Ishikawa (cell line): ENCODE measurements around the gene KCNQ1OT1.

Source experiments
- CEBPB ChIP-seq: IDR thresholded peaks from 2 replicates; pipeline ENCODE4 v1.6.1; 2012
- CREB1 ChIP-seq: IDR thresholded peaks from 2 replicates; pipeline ENCODE4 v1.6.1; 2012; ENCODE audit warnings: low read depth
- EGR1 ChIP-seq: IDR thresholded peaks from 2 replicates; pipeline ENCODE4 v1.6.1; 2012
- EP300 ChIP-seq: IDR thresholded peaks from 2 replicates; pipeline ENCODE4 v1.6.1; 2012; ENCODE audit warnings: borderline replicate concordance
- FOXM1 ChIP-seq: IDR thresholded peaks from 2 replicates; pipeline ENCODE4 v1.6.1; 2012; ENCODE audit warnings: low read depth, borderline replicate concordance
- NFIC ChIP-seq: IDR thresholded peaks from 2 replicates; pipeline ENCODE4 v1.6.1; 2012
- RAD21 ChIP-seq: IDR thresholded peaks from 2 replicates; pipeline ENCODE4 v1.6.1; 2012; ENCODE audit warnings: low read depth
- TAF1 ChIP-seq: IDR thresholded peaks from 2 replicates; pipeline ENCODE4 v1.6.1; 2012; ENCODE audit warnings: low read depth, mild to moderate bottlenecking
- TCF12 ChIP-seq: IDR thresholded peaks from 2 replicates; pipeline ENCODE4 v1.6.1; 2012; ENCODE audit warnings: low read depth
- TEAD4 ChIP-seq: IDR thresholded peaks from 2 replicates; pipeline ENCODE4 v1.6.1; 2012
- USF1 ChIP-seq: IDR thresholded peaks from 2 replicates; pipeline ENCODE4 v1.6.1; 2012
- YY1 ChIP-seq: IDR thresholded peaks from 2 replicates; pipeline ENCODE4 v1.6.1; 2012; ENCODE audit warnings: low read depth
- ZBTB7A ChIP-seq: IDR thresholded peaks from 2 replicates; pipeline ENCODE4 v1.6.1; 2012; ENCODE audit warnings: low read depth
- TF ChIP-seq, protein P1 (sequence below): IDR thresholded peaks from 2 replicates; pipeline ENCODE4 v1.6.1; 2012
- TF ChIP-seq, protein P2 (sequence below): IDR thresholded peaks from 2 replicates; pipeline ENCODE4 v1.6.1; 2012; ENCODE audit warnings: low read depth, mild to moderate bottlenecking

The KCNQ1OT1 gene

DNA sequence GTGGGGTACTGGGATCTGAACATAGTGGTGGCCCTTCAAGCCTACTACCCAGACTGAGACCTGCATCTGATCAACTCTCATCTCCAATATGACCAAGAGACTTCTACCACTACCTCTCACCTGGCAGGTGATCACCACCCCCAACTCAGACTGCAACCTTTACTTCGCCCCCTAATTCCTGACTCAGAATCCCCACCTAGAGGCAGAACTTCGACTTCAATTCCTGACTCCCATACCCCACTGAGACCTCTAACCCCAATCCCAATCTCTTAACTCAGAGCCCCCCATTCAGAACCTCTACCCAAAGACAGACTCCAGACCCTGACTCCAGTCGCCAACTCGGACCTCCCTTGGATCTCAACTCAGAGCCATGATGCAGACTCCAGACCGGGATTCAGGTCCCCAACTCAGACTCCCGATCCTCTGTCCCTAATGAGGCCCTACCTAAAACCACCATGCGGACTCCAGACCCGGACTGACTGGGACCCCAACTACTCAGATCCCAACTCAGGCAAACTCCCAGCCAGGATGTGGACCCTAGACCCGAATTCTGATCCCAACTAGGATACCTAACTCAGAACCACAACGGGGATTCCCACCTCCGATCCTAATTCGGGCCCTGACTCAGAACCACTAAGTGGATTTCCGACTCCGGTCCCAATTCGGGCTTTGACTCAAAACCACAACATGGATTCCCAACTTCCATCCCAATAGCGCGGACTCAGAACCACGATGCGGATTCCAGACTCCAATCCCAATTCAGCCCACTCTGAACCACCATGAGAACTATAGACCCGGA, 1.2 kb downstream of the KCNQ1OT1 start:
- no peak for TF ChIP-seq EP300
- TF ChIP-seq ZBTB7A, result no peak
- TF ChIP-seq YY1, result no peak
- TF ChIP-seq CREB1, result no peak
- TF ChIP-seq EGR1, result no peak
- TF ChIP-seq NFIC, result no peak
- no peak for TF ChIP-seq FOXM1

GRCh38 chr11:2697866-2698265, 1.9 kb downstream of the KCNQ1OT1 start:
- TF ChIP-seq CEBPB, result no peak
- TF ChIP-seq, protein P1, sequence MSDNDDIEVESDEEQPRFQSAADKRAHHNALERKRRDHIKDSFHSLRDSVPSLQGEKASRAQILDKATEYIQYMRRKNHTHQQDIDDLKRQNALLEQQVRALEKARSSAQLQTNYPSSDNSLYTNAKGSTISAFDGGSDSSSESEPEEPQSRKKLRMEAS, result no peak
- TF ChIP-seq NFIC, result no peak
- no peak for TF ChIP-seq TCF12
- TF ChIP-seq, protein P2, sequence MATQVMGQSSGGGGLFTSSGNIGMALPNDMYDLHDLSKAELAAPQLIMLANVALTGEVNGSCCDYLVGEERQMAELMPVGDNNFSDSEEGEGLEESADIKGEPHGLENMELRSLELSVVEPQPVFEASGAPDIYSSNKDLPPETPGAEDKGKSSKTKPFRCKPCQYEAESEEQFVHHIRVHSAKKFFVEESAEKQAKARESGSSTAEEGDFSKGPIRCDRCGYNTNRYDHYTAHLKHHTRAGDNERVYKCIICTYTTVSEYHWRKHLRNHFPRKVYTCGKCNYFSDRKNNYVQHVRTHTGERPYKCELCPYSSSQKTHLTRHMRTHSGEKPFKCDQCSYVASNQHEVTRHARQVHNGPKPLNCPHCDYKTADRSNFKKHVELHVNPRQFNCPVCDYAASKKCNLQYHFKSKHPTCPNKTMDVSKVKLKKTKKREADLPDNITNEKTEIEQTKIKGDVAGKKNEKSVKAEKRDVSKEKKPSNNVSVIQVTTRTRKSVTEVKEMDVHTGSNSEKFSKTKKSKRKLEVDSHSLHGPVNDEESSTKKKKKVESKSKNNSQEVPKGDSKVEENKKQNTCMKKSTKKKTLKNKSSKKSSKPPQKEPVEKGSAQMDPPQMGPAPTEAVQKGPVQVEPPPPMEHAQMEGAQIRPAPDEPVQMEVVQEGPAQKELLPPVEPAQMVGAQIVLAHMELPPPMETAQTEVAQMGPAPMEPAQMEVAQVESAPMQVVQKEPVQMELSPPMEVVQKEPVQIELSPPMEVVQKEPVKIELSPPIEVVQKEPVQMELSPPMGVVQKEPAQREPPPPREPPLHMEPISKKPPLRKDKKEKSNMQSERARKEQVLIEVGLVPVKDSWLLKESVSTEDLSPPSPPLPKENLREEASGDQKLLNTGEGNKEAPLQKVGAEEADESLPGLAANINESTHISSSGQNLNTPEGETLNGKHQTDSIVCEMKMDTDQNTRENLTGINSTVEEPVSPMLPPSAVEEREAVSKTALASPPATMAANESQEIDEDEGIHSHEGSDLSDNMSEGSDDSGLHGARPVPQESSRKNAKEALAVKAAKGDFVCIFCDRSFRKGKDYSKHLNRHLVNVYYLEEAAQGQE, result no peak
- TF ChIP-seq FOXM1, result no peak
- TF ChIP-seq EGR1, result no peak
- TF ChIP-seq RAD21, result no peak
- no peak for TF ChIP-seq YY1
- TF ChIP-seq TAF1, result no peak

DNA sequence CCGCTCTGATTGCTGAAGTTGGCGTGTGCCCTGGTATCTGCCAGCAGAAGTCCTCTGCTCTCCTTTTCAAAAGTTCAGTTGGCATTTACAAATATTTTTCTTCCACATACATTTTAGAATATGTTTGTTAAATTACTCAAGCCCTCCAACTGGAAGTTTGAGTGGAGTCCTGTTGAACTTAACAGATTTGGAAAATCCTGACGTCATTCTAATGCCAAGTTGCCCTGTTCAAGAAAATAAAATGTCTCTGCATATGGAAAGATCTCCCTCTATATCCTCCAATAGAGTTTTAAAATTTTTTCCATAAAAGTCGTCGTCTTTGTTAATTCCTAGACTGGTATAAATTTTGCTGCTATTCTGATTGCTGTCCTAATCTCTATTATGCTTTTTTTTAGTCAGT, 3.3 kb downstream of the KCNQ1OT1 start:
- TF ChIP-seq EP300, result no peak
- TF ChIP-seq, protein P2, result no peak
- TF ChIP-seq YY1, result no peak
- TF ChIP-seq TEAD4, result no peak
- TF ChIP-seq CEBPB, result no peak
- TF ChIP-seq, protein P1, result no peak
- no peak for TF ChIP-seq TCF12
- no peak for TF ChIP-seq ZBTB7A
- TF ChIP-seq USF1, result no peak
- no peak for TF ChIP-seq FOXM1
- no peak for TF ChIP-seq NFIC
- no peak for TF ChIP-seq CREB1
- TF ChIP-seq RAD21, result no peak
- TF ChIP-seq EGR1, result no peak
- no peak for TF ChIP-seq TAF1

DNA sequence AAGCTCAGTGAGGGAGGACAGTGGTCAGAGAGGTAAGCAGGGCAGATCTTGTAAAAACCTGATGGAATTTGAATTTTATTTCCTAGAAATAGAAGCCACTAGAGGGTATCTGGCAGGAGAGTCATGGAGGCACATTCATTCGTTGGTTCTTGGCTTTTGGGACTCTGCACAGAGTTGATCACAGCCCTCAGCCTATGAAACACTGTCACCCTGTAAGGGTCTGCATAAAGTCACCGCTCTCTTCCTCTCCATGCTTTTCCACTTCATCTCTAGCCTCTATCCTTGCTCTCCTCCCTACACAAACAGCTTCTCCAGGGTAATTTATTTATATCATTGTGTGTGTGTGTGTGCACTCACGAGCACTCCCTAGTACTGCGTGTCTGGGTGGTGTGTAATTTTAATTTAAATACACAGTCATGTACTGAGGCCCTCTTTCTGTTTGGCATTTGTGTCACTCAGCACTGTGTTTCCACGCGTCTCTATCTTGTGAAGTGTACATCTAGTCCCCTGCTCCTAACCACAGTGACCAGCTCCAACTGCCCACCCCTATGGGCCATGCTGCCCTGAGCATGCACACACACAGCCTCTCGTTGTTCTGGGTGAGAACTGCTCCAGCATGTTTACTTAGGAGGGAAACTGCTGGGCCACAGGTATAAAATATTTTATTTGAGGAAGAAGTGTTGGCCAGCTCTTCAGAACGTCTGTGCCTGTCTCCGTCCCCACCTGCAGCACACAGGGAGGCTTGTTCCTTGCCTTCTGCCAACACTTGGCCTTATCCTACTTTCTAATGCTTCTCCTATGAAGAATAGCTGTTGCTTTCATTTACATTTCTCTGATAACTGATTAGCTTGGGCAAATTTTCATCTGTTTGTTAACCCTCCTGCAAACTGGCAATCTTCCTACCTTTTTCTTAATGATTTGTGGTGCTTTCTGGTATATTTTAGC, 4.5 kb downstream of the KCNQ1OT1 start:
- TF ChIP-seq USF1, result no peak
- TF ChIP-seq, protein P2, result no peak
- no peak for TF ChIP-seq CREB1
- no peak for TF ChIP-seq YY1
- TF ChIP-seq, protein P1, result no peak
- TF ChIP-seq RAD21, result no peak
- no peak for TF ChIP-seq TAF1
- TF ChIP-seq NFIC, result no peak
- no peak for TF ChIP-seq EGR1
- no peak for TF ChIP-seq EP300
- TF ChIP-seq FOXM1, result no peak
- TF ChIP-seq TEAD4, result no peak
- TF ChIP-seq TCF12, result no peak
- no peak for TF ChIP-seq ZBTB7A
- TF ChIP-seq CEBPB, result no peak
